Mucosa of stomach (tissue), 1 donor: Measurements from ENCODE around the gene DLGAP4.

Experiments used
- H3K27me3 ChIP-seq: one replicate; pipeline ENCODE4 v1.7.0; 2013; ENCODE audit warnings: mild to moderate bottlenecking, low read length; ENCODE audit not compliant: control insufficient read depth, insufficient read depth
- H3K36me3 ChIP-seq: one replicate; pipeline ENCODE4 v1.7.0; 2013; ENCODE audit warnings: low read length; ENCODE audit not compliant: control insufficient read depth, insufficient read depth
- H3K4me1 ChIP-seq: one replicate; pipeline ENCODE4 v1.7.0; 2013; ENCODE audit warnings: mild to moderate bottlenecking, low read length; ENCODE audit not compliant: control insufficient read depth, insufficient read depth
- H3K4me3 ChIP-seq: one replicate; pipeline ENCODE4 v1.7.0; 2013; ENCODE audit warnings: low read length
- H3K9ac ChIP-seq: one replicate; pipeline ENCODE4 v1.7.0; 2013; ENCODE audit warnings: mild to moderate bottlenecking, low read length, moderate library complexity
- H3K9me3 ChIP-seq: one replicate; pipeline ENCODE4 v1.7.0; 2013; ENCODE audit warnings: mild to moderate bottlenecking, low read length, moderate library complexity; ENCODE audit not compliant: control insufficient read depth
- donor health status: Pancreatic carcinoma.

DLGAP4 gene

GRCh38 chr20:36305602-36306551 lies at the start of gene DLGAP4:
Gene DLGAP4 (plus strand): TSS chr20:36306339. CDS start chr20:36431718, 125,379 bp downstream.
- H3K9ac ChIP-seq, result no peak within 1 kb of the TSS
- H3K4me3 ChIP-seq, result no peak within 1 kb of the TSS
- H3K27me3 ChIP-seq, result peaks cover 72% of the 10 kb centered on the region
- H3K36me3 ChIP-seq, result no peaks in the 10 kb centered on the region
- no peaks in the 10 kb centered on the region for H3K4me1 ChIP-seq
- no peaks in the 10 kb centered on the region for H3K9me3 ChIP-seq

GRCh38 chr20:36259177-36260061 lies 46.7 kb upstream of the DLGAP4 start:
- Histone ChIP-seq H3K9me3 (no peaks in the 10 kb centered on the region), H3K4me3 (no peak overlapping the region), H3K36me3 (no peaks in the 10 kb centered on the region), H3K4me1 (no peaks in the 10 kb centered on the region), H3K27me3 (no peaks in the 10 kb centered on the region), H3K9ac (no peak overlapping the region)

- H3K9ac ChIP-seq, result no peak overlapping the region
- no peaks in the 10 kb centered on the region for H3K4me1 ChIP-seq
- no peaks in the 10 kb centered on the region for H3K36me3 ChIP-seq
- no peaks in the 10 kb centered on the region for H3K9me3 ChIP-seq
- H3K27me3 ChIP-seq, result no peaks in the 10 kb centered on the region
- no peak overlapping the region for H3K4me3 ChIP-seq
Observed at GRCh38 chr20:36260316-36260715, 45.8 kb upstream of the DLGAP4 start.

GRCh38 chr20:36261389-36262105 lies 44.6 kb upstream of the DLGAP4 start:
- no peak overlapping the region for H3K9ac ChIP-seq
- H3K27me3 ChIP-seq, result no peaks in the 10 kb centered on the region
- no peaks in the 10 kb centered on the region for H3K9me3 ChIP-seq
- H3K36me3 ChIP-seq, result no peaks in the 10 kb centered on the region
- H3K4me3 ChIP-seq, result no peak overlapping the region
- H3K4me1 ChIP-seq, result no peaks in the 10 kb centered on the region

GRCh38 chr20:36262440-36262839 lies 43.7 kb upstream of the DLGAP4 start:
- no peaks in the 10 kb centered on the region for H3K36me3 ChIP-seq
- no peak overlapping the region for H3K9ac ChIP-seq
- no peak overlapping the region for H3K4me3 ChIP-seq
- H3K9me3 ChIP-seq, result no peaks in the 10 kb centered on the region
- H3K27me3 ChIP-seq, result no peaks in the 10 kb centered on the region
- H3K4me1 ChIP-seq, result no peaks in the 10 kb centered on the region

- H3K9me3 ChIP-seq, result no peaks in the 10 kb centered on the region
- H3K4me3 ChIP-seq, result no peak overlapping the region
- H3K27me3 ChIP-seq, result no peaks in the 10 kb centered on the region
- H3K36me3 ChIP-seq, result no peaks in the 10 kb centered on the region
- no peaks in the 10 kb centered on the region for H3K4me1 ChIP-seq
- H3K9ac ChIP-seq, result no peak overlapping the region
Observed at GRCh38 chr20:36264426-36265246, 41.5 kb upstream of the DLGAP4 start.

GRCh38 chr20:36266189-36266588 lies 40.0 kb upstream of the DLGAP4 start:
- H3K27me3 ChIP-seq, result no peaks in the 10 kb centered on the region
- H3K36me3 ChIP-seq, result no peaks in the 10 kb centered on the region
- H3K9ac ChIP-seq, result no peak overlapping the region
- H3K4me3 ChIP-seq, result no peak overlapping the region
- no peaks in the 10 kb centered on the region for H3K4me1 ChIP-seq
- no peaks in the 10 kb centered on the region for H3K9me3 ChIP-seq

- H3K36me3 ChIP-seq, result no peaks in the 10 kb centered on the region
- no peak overlapping the region for H3K4me3 ChIP-seq
- no peaks in the 10 kb centered on the region for H3K9me3 ChIP-seq
- no peak overlapping the region for H3K9ac ChIP-seq
- H3K4me1 ChIP-seq, result no peaks in the 10 kb centered on the region
- no peaks in the 10 kb centered on the region for H3K27me3 ChIP-seq
Observed at GRCh38 chr20:36267605-36268381, 38.3 kb upstream of the DLGAP4 start.

GRCh38 chr20:36268440-36269342 lies 37.4 kb upstream of the DLGAP4 start:
- H3K36me3 ChIP-seq, result no peaks in the 10 kb centered on the region
- peaks cover 1% of the 10 kb centered on the region for H3K27me3 ChIP-seq
- no peaks in the 10 kb centered on the region for H3K9me3 ChIP-seq
- no peak overlapping the region for H3K4me3 ChIP-seq
- H3K9ac ChIP-seq, result no peak overlapping the region
- H3K4me1 ChIP-seq, result no peaks in the 10 kb centered on the region

GRCh38 chr20:36269507-36269906 lies 36.6 kb upstream of the DLGAP4 start:
- Histone ChIP-seq H3K4me3 (no peak overlapping the region), H3K36me3 (no peaks in the 10 kb centered on the region), H3K27me3 (peaks cover 8% of the 10 kb centered on the region)

More at GRCh38 chr20:36269507-36269906, 36.6 kb upstream of the DLGAP4 start:
- no peaks in the 10 kb centered on the region for H3K4me1 ChIP-seq
- H3K9ac ChIP-seq, result no peak overlapping the region
- no peaks in the 10 kb centered on the region for H3K9me3 ChIP-seq
